ENCODE results near the gene WNT8A.

WNT8A gene

GRCh38 chr5:138102454-138103318, 18.9 kb downstream of the WNT8A start:
- DNase-seq (ENCODE audit: low read depth): no peak
- TF ChIP-seq CTCF (IDR thresholded peaks at IDR 0.05; ENCODE audit: control insufficient read depth, insufficient read depth, low read depth, low read length, missing control alignments): no peak
- H3K4me3 ChIP-seq (ENCODE audit: control insufficient read depth, low read depth, low read length): no peak overlapping the region

DNA sequence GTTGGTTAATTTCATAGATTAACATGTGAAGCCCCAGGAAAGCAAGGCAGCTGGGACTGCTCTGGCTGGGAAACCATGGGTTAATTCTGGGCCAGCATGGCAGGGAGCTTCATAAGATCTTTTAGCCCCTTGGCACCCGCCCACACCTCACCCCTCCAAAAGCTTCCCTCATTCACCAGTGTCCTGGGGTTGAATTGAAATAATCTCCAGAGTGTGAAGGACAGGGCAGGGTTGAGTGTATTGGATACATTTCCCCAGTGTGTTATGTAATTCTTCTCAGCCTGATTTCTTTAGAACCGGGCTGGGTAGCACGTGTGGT, 19.4 kb downstream of the WNT8A start:
- no peak overlapping the region for H3K4me3 ChIP-seq (ENCODE audit: control insufficient read depth, low read depth, low read length)
- no peak for TF ChIP-seq CTCF (IDR thresholded peaks at IDR 0.05; ENCODE audit: control insufficient read depth, insufficient read depth, low read depth, low read length, missing control alignments)
- no peak for DNase-seq (ENCODE audit: low read depth)

- no peak for DNase-seq (ENCODE audit: low read depth)
- TF ChIP-seq CTCF (IDR thresholded peaks at IDR 0.05; ENCODE audit: control insufficient read depth, insufficient read depth, low read depth, low read length, missing control alignments): no peak
- no peak overlapping the region for H3K4me3 ChIP-seq (ENCODE audit: control insufficient read depth, low read depth, low read length)
These were observed 21.9 kb downstream of the WNT8A start for GRCh38 chr5:138105709-138106108.

- no peak overlapping the region for H3K4me3 ChIP-seq (ENCODE audit: control insufficient read depth, low read depth, low read length)
- TF ChIP-seq CTCF (IDR thresholded peaks at IDR 0.05; ENCODE audit: control insufficient read depth, insufficient read depth, low read depth, low read length, missing control alignments): no peak
- DNase-seq (ENCODE audit: low read depth): no peak
These were observed 23.4 kb downstream of the WNT8A start for GRCh38 chr5:138107213-138107612.

GRCh38 chr5:138109463-138110265, 25.8 kb downstream of the WNT8A start:
- DNase-seq (ENCODE audit: low read depth): no peak
- H3K4me3 ChIP-seq (ENCODE audit: control insufficient read depth, low read depth, low read length): no peak overlapping the region
- no peak for TF ChIP-seq CTCF (IDR thresholded peaks at IDR 0.05; ENCODE audit: control insufficient read depth, insufficient read depth, low read depth, low read length, missing control alignments)

GRCh38 chr5:138110266-138110963, 26.6 kb downstream of the WNT8A start:
- TF ChIP-seq CTCF (IDR thresholded peaks at IDR 0.05; ENCODE audit: control insufficient read depth, insufficient read depth, low read depth, low read length, missing control alignments): no peak
- H3K4me3 ChIP-seq (ENCODE audit: control insufficient read depth, low read depth, low read length): no peak overlapping the region
- DNase-seq (ENCODE audit: low read depth): no peak
